ENCODE data around the gene FNDC10. TPM values are rescaled to one million over a fixed set of nuclear protein-coding genes. Genes with fewer than 3 reads are reported as not detected.

The FNDC10 gene
- total and polyA plus RNA-seq, 9 of the 15 experiments (the other 6 are each of a cell fraction or from before 2014, with no cell fraction given), result 0.08 to 6.3 (median 1.6) TPM

- TF ChIP-seq PHB (CRISPR knock-in tag; IDR thresholded peaks at IDR 0.05), result no peak
- TF ChIP-seq HIVEP1 (CRISPR knock-in tag; IDR thresholded peaks at IDR 0.05), result peak; percentile 84; the same call in 1 of the 2 replicates
- TF ChIP-seq RHOXF2B (CRISPR knock-in tag; conservative IDR thresholded peaks at IDR 0.05), result no peak
- no peak for TF ChIP-seq GABPB2 (CRISPR knock-in tag; conservative IDR thresholded peaks at IDR 0.05)
- no peak for TF ChIP-seq CTBP1 (IDR thresholded peaks at IDR 0.05; ENCODE audit: borderline replicate concordance)
- no peak for TF ChIP-seq ZNF384 (IDR thresholded peaks at IDR 0.05; ENCODE audit: low read depth, low read length)
- no peak for TF ChIP-seq TAL1 (IDR thresholded peaks at IDR 0.05)
- 0 out of 2 replicates have a peak, but pooled peaks have one; percentile 45 for TF ChIP-seq ZNF75A (CRISPR knock-in tag; IDR thresholded peaks at IDR 0.05)
- TF ChIP-seq CBFB (CRISPR knock-in tag; IDR thresholded peaks at IDR 0.05), result no peak
- no peak for TF ChIP-seq SFPQ (IDR thresholded peaks at IDR 0.05; ENCODE audit: low read depth, low read length)
- peak; percentile 90 for TF ChIP-seq ZKSCAN8 (CRISPR knock-in tag; IDR thresholded peaks at IDR 0.05)
- TF ChIP-seq CBFA2T3 (IDR thresholded peaks at IDR 0.05), result peak; percentile 6; the same call in 1 of the 2 replicates
- no peak for TF ChIP-seq ZNF407 (IDR thresholded peaks at IDR 0.05; ENCODE audit: low read depth)
- TF ChIP-seq ZNF639 (CRISPR knock-in tag; conservative IDR thresholded peaks at IDR 0.05 in 1 of 2, IDR thresholded peaks at IDR 0.05 in 1 of 2), result peak in 1 of 2 experiments; percentile 94; a peak in 2 of 4 replicates
- no peak for TF ChIP-seq STAT5A (IDR thresholded peaks at IDR 0.05; ENCODE audit: borderline replicate concordance, low read length)
- no peak for TF ChIP-seq BCOR (IDR thresholded peaks at IDR 0.05)
- TF ChIP-seq WHSC1 (IDR thresholded peaks at IDR 0.05; ENCODE audit: low read length), result no peak
- no peak for TF ChIP-seq ZBTB7A (IDR thresholded peaks at IDR 0.05; ENCODE audit: borderline replicate concordance, control insufficient read depth, low read depth, low read length)
Observed at GRCh38 chr1:1609822-1610485, 10.0 kb upstream of the FNDC10 start (continued).

All from K562 (cell line).